ENCODE measurements around the gene CFL2. TPM values are rescaled to one million over a fixed set of nuclear protein-coding genes. Genes with fewer than 3 reads are reported as not detected.
"Not testable (repeated sequence)": the region's sequence is repeated elsewhere in the genome, so short reads cannot be mapped to it uniquely, and the experiment has no call there.

The CFL2 gene
- total RNA-seq (2014; rRNA removed; shearing (Covaris generic)): 103 and 104 TPM in 2 replicates
- 51.3 and 60.5 TPM in 2 replicates for polyA plus RNA-seq (2015; cell fraction: cytosol; rRNA removed)
- 19.2 and 20.6 TPM in 2 replicates for polyA plus RNA-seq (2015; cell fraction: nucleus; rRNA removed)

DNA sequence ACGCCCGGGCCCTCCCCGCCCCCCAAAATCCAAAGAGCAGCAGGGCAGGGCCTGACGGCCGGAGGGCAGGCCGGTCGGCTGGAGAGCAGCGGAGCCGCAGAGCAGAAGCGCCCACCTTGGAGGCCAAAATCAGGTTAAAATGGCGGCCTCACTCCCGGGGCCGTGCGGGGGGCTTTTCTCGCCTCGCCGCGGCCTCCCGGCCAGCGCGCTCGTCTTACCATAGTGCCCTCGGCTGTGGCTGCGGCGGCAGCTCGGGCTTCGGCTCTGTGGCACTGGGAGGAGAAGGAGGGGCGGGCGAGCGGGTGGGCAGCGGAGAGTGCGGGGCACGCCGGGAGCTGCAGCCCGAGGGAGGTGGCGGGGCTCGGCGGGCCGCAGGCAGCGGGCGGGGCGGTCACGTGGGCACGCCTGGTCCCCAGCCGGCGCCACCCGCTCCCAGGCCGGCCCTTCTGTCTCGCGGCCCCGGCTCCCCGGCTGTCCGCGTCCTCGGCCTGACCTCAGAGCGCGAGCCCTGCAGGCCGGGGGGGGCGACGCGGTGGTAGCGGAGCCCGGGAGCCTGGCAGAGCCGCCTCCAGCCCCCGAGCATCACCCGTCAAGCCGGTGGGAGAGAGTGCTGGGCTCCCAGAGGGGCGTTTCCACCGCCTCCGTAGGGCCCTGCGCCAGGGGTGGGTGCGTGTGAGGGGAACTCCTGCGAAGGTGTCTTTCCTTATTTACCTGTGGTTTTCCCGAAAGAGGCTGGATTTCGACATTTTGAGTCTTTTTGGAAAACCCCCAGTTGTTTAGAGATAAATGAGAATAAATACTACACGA lies at the start of gene CFL2:
Gene CFL2, minus strand, starts transcription at position 274 of the 807 bp plus-strand sequence. Its CDS starts 53 bp downstream, at position 221.
- in situ Hi-C loops (cut with HindIII; ENCODE audit: low pct_unique_long_range_greater_than_20kb, low sequenced_read_pairs): no loop called here
- DNase-seq (ENCODE audit: low read depth, low spot score): peak; percentile 67

DNA sequence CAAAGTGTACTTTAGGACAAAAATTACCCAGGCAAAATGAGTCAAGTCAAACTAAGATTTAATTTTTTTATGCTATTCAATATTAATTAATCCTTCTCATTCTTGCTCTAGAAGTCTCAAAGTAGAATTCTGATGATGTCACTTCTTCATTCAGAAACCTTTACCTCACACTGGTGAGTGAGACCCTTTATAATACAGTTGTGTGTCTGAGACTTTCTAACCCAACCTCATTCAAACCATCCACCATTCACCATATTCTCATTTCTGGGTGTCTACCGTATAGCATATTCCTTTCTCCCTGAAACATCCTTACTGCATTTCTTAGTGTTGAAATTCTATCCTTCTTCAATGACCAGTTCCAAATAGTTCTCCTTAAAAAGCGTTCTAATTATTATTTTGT lies 40.8 kb upstream of the CFL2 start:
- in situ Hi-C loops (cut with HindIII; ENCODE audit: low pct_unique_long_range_greater_than_20kb, low sequenced_read_pairs): no loop called here

DNA sequence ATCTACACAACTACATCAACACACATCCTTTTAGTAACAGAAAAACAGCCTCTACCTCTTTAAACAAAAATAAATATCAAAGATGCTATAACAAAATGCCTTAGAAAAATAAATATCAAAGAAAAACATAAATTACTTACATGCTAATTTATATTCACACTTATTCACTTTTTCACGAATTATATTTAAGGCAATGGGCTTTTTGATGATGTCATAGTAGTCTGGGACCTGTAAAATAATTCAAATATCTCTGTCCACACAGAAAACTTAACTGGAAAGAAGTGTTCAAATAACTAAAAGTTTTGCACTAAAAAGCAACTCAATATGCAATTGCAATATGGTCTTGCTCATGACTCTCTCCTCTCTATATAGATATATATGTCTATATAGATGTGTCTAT lies 40.3 kb upstream of the CFL2 start:
- no peak for DNase-seq (ENCODE audit: low read depth, low spot score)
- in situ Hi-C loops (cut with HindIII; ENCODE audit: low pct_unique_long_range_greater_than_20kb, low sequenced_read_pairs): no loop called here

More for the DNA sequence above, 40.8 kb upstream of the CFL2 start:
- DNase-seq (ENCODE audit: low read depth, low spot score): no peak

DNA sequence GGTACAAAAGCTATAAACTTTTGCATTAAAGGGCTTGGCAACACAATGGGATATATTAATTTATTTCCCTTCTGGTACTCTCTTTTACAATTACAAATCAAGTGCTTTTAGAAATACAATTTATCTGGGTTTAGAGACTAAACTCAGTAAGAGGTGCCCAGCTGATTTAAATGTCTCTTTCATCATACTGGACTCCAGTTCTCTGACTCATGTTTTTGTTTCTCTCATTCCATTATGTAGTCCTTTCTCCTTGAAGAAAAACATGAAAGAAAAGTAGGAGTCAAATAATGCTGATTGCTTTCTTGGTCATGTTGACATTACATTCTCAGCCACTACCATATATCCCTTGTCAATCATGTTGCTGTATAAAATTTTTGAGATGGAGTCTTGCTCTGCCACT lies 36.3 kb upstream of the CFL2 start:
- no peak for DNase-seq (ENCODE audit: low read depth, low spot score)
- in situ Hi-C loops (cut with HindIII; ENCODE audit: low pct_unique_long_range_greater_than_20kb, low sequenced_read_pairs): no loop called here

DNA sequence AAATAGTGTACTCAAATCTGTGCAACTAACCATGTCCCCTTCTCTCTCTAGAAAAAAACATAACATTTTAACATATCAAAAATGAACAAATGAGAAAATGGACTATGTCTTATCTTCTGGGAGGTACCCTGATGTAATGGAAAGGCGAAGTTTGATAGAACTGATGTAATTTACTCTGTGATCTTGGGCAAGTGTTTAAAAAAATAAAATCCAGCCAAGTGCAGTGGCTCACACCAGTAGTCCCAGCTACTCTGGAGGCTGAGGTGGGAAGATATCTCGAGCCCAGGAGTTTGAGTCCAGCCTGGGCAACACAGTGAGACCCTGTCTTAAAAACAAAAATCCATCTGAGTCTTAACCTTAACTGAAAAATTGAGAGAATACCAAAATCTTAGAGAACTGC lies 35.8 kb upstream of the CFL2 start:
- DNase-seq (ENCODE audit: low read depth, low spot score): no peak
- in situ Hi-C loops (cut with HindIII; ENCODE audit: low pct_unique_long_range_greater_than_20kb, low sequenced_read_pairs): no loop called here

DNA sequence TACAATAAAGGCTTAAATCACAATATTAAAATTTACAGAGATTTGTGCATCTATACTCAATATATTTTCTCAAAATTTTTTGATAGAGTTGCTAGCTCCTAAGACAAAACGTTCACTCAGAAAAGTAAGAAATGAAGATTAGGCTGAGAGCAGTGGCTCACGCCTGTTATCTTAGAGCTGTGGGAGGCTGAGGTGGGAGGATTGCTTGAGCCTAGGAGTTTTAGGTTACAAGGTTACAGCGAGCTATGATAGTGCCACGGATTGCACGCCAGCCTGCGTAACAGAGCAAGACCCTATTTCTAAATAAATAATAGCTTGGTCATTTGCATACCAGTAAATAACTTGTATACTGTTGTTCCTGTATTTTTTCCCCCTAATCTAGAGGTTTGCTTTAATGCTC lies 35.0 kb upstream of the CFL2 start:
- in situ Hi-C loops (cut with HindIII; ENCODE audit: low pct_unique_long_range_greater_than_20kb, low sequenced_read_pairs): no loop called here
- no peak for DNase-seq (ENCODE audit: low read depth, low spot score)

DNA sequence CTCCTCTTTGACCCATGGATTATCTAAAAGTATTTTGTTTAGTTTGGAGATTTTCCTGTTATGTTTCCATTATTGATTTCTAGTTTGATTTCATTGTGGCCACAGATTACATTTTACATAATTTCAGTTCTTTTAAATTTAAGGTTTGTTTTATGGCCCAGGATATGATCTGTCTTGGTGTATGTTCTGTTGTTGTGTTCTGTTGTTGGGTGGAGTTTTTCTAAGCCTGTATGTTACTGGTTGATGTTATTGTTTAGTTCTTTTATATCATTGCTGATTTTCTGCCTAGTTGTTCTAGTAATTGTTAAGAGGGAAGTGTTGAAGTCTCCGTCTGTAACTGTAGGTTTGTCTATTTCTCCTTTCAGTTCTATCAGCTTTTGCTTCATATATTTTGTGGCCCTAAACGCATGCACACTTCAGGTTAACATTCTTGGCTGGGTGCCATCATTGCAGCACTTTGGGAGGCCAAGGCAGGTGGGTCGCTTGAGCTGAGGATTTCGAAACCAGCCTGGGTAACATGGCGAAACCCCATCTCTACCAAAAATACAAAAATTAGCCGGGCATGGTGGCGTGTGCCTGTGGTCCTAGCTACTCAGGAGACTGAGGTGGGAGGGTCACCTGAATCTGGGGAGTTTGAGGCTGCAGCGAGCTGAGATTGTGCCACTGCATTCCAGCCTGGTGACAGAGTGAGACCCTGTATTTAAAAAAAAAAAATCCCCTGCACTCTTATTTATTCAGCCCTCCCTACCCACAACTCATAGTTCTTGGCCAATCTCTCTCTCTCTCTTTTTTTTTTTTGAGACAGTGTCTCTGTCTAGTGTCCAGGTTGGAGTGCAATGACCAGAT lies 28.1 kb upstream of the CFL2 start:
- no peak for DNase-seq (ENCODE audit: low read depth, low spot score)
- in situ Hi-C loops (cut with HindIII; ENCODE audit: low pct_unique_long_range_greater_than_20kb, low sequenced_read_pairs): no loop called here

DNA sequence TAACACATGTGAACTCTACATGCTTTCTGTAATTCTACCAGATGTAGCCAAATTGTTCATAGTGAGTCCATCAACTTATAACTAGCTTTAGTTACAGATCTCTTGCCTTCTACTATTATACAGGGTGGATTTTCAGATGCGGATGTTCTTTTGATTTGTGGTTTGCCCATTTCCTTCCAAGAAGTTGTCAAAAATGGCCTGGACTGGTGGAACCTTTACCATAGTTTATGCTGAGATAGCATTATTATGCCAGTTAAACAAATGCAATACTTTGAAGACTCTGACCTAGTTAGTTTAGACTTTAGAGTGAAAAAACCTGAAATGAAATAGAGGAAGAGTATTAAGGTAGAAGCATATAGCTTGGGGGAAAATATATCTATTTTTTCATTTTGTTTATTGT lies 27.4 kb upstream of the CFL2 start:
- in situ Hi-C loops (cut with HindIII; ENCODE audit: low pct_unique_long_range_greater_than_20kb, low sequenced_read_pairs): no loop called here
- no peak for DNase-seq (ENCODE audit: low read depth, low spot score)

DNA sequence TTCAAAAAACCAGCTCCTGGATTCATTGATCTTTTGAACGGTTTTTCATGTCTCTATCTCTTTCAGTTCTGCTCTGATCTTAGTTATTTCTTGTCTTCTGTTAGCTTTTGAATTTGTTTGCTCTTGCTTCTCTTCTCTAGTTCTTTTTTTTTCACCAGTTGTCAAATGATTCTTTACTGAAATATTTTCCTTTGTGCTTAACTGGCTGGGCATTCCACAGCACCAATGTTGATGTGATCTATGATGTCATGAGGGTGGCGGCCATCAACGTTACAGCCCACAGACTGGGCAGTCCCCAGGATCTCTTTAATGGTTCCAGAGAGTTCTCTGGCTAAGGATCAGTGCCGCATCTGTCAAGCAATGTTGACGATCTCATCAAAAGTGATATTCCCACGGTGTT lies 25.7 kb upstream of the CFL2 start:
- DNase-seq (ENCODE audit: low read depth, low spot score); in situ Hi-C loops (cut with HindIII; ENCODE audit: low pct_unique_long_range_greater_than_20kb, low sequenced_read_pairs): not testable (repeated sequence)

DNA sequence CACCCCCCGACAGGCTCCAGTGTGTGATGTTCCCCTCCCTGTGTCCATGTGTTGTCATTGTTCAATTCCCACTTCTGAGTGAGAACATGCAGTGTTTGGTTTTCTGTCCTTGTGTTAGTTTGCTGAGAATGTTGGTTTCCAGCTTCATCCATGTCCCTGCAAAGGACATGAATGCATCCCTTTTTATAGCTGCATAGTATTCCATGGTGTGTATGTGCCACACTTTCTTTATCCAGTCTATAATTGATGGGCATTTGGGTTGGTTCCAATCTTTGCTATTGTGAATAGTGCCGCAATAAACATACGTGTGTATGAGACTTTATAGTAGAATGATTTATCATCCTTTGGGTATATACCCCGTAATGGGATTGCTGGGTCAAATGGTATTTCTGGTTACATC lies 22.7 kb upstream of the CFL2 start:
- DNase-seq (ENCODE audit: low read depth, low spot score): not testable (repeated sequence)

DNA sequence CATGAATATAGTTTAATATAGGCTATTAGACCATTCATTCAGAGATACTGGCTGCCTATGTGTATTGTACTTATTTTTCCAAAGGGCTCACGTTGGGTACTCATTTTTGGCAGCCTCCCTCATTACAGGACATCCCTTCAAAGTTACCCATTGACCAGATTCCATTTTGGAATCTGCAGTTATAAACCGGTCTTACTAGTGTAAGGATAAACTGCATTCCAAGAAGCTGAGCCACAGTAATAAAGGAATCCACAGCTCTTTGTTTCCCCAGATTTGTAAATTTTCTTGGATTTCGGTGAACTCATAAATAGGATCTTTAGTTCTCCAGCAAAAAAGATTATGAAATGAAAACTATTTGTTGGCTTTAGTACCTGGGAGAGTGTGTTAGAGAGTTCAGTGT lies 18.9 kb upstream of the CFL2 start:
- in situ Hi-C loops (cut with HindIII; ENCODE audit: low pct_unique_long_range_greater_than_20kb, low sequenced_read_pairs): no loop called here
- DNase-seq (ENCODE audit: low read depth, low spot score): no peak

More for the DNA sequence above, 22.7 kb upstream of the CFL2 start:
- in situ Hi-C loops (cut with HindIII; ENCODE audit: low pct_unique_long_range_greater_than_20kb, low sequenced_read_pairs): not testable (repeated sequence)

DNA sequence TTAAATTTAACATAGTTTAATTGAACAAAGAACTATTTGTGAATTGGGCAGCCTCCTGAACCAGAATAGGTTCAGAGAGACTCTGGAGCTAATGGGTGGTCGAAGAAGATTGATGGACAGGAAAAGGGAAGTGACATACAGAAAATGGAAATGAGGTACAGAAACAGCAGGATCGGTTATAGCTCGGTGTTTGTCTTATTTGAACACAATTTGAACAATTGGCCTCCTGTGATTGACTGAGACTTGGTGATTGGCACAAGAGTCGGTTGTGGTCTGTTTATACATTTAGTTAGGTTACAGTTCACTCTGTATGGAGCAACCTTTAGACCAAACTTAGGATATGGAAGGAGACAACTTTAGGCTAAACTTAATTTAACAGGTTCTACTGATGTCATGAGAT lies 18.4 kb upstream of the CFL2 start:
- in situ Hi-C loops (cut with HindIII; ENCODE audit: low pct_unique_long_range_greater_than_20kb, low sequenced_read_pairs): no loop called here

DNA sequence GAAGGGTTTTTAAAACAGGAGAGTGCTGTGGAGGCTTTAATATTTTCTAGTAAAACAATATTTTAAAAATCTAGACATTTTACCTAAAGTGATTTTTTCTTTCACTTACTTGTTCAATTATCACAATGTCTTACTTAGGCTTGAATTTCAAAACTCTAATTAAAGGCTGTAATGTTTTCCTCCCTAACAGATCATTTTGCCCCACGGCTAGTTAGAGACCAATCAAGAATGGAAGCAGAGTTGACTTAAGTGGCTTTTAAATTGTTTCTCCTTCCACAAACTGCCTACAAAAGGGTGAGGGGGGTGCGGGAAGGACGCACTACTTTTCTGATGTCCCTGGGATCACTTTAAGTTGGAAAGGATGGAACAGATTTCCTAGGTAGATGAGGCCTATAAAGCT lies 9.5 kb upstream of the CFL2 start:
- in situ Hi-C loops (cut with HindIII; ENCODE audit: low pct_unique_long_range_greater_than_20kb, low sequenced_read_pairs): no loop called here
- DNase-seq (ENCODE audit: low read depth, low spot score): no peak

More for the DNA sequence above, 18.4 kb upstream of the CFL2 start:
- DNase-seq (ENCODE audit: low read depth, low spot score): peak; percentile 13

DNA sequence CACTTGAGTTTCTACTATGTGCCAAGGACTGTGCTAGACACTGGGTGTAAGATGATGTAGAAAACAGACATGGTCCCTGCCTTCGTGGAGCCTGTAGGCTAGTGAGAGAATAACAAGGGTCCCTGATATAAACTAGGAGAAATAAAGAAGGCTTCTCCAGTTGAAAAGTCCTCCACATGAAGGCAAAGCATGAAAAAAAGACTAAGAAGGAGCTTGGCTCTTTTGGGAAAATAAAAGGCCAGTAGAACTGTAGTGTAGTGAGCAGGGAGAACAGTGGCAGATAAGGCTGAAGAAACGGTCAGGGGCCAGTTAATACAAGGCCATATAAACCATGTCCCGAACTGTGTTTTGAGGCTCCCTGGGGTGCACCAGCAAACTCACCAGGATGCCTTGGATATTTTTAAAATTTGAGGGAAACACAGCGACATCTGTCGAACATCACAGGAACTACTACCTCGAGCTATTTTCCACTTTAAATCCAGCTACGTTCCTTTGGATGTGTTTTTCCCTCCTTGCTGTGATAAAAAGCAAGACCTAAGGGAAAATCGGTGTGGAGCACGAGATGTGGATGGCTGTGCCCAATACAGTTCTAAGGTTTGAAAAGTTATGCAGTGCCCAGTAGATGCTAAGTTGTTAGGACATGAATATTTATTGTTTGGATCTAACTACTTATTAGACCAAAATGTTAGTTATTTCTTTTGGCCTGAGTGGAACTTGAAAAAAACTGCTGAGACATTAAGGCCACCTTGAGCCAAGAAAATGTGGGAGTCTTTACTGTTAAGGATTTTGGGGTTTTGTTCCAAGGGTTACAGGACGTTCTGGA lies 8.5 kb upstream of the CFL2 start:
- in situ Hi-C loops (cut with HindIII; ENCODE audit: low pct_unique_long_range_greater_than_20kb, low sequenced_read_pairs): no loop called here
- DNase-seq (ENCODE audit: low read depth, low spot score): peak; percentile 73

DNA sequence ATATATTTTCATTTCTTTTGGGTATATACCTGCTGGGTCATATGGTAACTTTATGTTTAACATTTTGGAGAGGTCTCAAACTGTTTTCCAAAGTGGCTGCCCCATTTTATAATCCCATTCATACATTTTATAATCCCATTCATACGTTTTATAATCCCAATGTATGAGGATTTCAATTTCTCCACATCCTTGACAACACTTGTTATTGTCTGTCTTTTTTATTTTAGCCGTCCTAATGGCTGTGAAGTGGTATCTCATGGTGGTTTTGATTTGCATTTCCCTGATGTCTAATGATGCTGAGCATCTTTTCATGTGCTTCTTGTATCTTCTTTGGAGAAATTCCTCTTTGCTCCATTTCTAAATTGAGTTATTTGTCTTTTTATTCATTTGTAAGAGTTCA lies 6.7 kb upstream of the CFL2 start:
- no peak for DNase-seq (ENCODE audit: low read depth, low spot score)
- in situ Hi-C loops (cut with HindIII; ENCODE audit: low pct_unique_long_range_greater_than_20kb, low sequenced_read_pairs): no loop called here

DNA sequence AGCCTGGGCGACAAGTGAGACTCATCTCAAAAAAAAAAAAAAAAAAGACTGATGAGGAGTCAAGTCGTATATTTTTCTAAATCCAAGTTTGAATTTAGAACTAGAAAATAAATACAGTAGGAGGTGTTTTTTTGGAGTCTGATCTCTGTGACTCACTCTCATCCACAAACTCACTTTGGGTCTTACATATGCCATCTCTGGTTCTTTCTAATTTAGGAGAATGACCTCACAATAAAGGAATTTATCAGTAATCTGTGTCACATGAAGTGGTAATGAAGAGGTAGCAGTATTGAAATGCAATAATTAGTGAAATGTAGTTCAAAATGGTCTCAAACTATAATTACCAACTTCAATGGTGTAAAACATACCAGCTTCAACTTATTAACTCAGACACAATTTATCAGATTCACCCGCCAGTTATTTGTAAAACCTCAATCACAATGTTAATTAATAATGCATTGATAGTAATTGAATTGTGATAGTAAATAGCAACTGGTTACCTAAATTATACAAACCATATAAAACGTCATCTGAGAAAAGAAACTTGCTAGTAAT lies 4.4 kb upstream of the CFL2 start:
- DNase-seq (ENCODE audit: low read depth, low spot score): no peak
- in situ Hi-C loops (cut with HindIII; ENCODE audit: low pct_unique_long_range_greater_than_20kb, low sequenced_read_pairs): no loop called here

DNA sequence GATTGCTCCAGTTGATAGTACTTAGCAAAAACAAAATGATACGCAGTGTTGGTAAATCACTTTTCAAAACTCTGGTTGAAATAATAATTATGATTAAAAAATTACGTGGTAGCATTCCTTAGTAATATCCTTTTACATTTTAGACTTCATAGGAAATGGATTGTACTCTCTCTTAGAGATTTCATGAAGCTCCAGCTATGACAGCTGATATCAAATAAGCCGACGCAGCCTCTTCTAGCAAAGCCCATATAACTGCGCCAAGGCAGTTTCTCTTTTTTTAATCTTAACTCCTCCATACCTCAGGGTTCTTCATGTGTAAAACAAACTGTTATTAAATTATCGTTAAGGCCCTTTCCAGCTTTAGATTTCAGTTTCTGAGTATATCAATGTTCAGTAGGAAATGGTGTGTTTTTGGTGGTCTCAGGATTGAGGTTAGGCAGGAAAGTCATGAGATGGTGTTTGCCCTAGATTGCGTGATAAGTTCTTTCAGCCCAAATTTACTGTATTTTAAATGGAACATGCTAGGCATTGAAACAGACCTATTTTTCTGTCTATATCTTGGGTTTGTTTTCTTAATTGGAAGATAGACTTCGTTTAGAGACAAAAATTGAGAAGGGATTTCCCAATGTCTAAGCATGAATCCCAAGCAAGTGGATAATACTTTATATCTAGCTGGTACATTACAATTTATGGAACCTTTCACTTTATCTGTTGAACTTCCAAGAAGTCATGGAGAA lies 902 bp upstream of the CFL2 start:
- DNase-seq (ENCODE audit: low read depth, low spot score): no peak
- in situ Hi-C loops (cut with HindIII; ENCODE audit: low pct_unique_long_range_greater_than_20kb, low sequenced_read_pairs): no loop called here

All from SK-MEL-5 (cell line).